ENCODE measurements around the gene PPP4R3A. TPM values are rescaled to one million over a fixed set of nuclear protein-coding genes. Genes with fewer than 3 reads are reported as not detected.
A peak's percentile ranks its signal among the peaks of the same experiment; 100 is the strongest.

PPP4R3A gene
- total RNA-seq, 2 donors from 2014 or later, result 95.2 to 96.6 TPM

DNA sequence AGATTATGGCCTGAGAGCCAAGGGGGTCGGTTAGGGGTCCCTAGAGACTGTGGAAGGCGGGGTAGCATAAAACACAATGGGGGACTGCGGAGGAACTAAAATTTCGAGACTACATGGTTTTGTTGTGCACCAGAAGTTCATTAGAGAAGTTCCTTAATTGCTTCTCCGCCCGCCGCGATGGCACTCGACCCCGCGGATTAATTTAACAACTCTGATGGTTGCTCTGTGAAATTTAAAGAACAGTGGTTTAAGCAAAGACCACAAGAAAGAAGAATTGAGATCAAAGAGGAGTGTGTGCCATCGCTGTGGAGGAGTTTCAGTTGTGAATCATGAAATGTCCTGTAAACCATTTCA, 91.1 kb downstream of the PPP4R3A start:
- H3K4me3 ChIP-seq (ENCODE audit: low read length), result no peak overlapping the region
- H3K4me1 ChIP-seq (ENCODE audit: control insufficient read depth, insufficient read depth, low read length), result peaks cover 4% of the 10 kb centered on the region
- TF ChIP-seq, protein P1, sequence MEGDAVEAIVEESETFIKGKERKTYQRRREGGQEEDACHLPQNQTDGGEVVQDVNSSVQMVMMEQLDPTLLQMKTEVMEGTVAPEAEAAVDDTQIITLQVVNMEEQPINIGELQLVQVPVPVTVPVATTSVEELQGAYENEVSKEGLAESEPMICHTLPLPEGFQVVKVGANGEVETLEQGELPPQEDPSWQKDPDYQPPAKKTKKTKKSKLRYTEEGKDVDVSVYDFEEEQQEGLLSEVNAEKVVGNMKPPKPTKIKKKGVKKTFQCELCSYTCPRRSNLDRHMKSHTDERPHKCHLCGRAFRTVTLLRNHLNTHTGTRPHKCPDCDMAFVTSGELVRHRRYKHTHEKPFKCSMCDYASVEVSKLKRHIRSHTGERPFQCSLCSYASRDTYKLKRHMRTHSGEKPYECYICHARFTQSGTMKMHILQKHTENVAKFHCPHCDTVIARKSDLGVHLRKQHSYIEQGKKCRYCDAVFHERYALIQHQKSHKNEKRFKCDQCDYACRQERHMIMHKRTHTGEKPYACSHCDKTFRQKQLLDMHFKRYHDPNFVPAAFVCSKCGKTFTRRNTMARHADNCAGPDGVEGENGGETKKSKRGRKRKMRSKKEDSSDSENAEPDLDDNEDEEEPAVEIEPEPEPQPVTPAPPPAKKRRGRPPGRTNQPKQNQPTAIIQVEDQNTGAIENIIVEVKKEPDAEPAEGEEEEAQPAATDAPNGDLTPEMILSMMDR (conservative IDR thresholded peaks at IDR 0.05), result no peak
- Mint-ChIP-seq H3K27ac (no peak overlapping the region), H3K36me3 (ENCODE audit: low read depth) (peaks cover 12% of the 10 kb centered on the region), H3K27me3 (ENCODE audit: insufficient read depth) (no peaks in the 10 kb centered on the region), H3K4me3 (peak overlapping the region; percentile 50), H3K4me1 (peaks cover 27% of the 10 kb centered on the region), H3K9me3 (no peaks in the 10 kb centered on the region)
- DNase-seq, result no peak
- no peaks in the 10 kb centered on the region for H3K36me3 ChIP-seq (ENCODE audit: control insufficient read depth, insufficient read depth, low read length)
- 66 to 73% methylated on average over 8 to 12 of the region's 12 CpGs for WGBS, 2 experiments (ENCODE audit: insufficient coverage in 1 of 2, insufficient read length in 1 of 2)
- no peaks in the 10 kb centered on the region for H3K27me3 ChIP-seq (ENCODE audit: control insufficient read depth, insufficient read depth, low read length, poor library complexity, severe bottlenecking)
- no peak overlapping the region for H3K9ac ChIP-seq (ENCODE audit: extremely low read depth, low read length, poor library complexity, severe bottlenecking)
- no peak overlapping the region for H3K27ac ChIP-seq (ENCODE audit: low read depth, low read length)
- no peaks in the 10 kb centered on the region for H3K9me3 ChIP-seq (ENCODE audit: control insufficient read depth, low read length)

DNA sequence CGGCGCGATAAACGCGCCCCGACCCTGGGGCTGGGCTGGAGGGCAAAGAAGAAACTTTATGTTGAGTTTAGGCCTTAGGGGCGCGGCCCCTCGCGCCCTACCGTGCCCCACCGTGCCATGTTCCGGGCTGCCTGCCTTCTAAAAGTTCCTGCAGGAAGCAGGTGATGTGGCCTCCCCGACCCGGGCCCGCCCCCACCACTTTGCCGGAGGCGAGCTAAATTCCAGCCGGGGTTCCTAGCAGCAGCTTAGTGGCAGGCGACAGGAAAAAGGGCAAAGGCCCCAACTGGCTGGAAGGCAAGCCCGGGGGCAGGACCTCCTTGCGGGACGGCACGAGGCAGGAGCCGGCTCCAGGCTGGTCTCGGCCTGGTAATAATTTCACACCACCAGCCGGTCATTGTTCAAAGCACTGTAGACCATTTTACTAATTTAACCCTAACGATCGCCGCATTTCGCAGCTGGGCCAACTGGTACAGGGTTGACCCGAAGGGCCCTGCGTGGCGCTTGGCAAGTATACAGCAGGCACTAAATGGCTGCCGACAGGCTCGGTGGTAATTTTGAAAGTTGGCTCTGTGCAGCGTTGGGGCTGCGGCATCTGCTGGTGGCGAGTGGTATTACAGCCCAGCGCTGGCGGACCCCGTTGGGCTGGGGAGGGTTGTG, 91.6 kb downstream of the PPP4R3A start:
- 5 to 11% methylated on average over 13 to 42 of the region's 42 CpGs for WGBS, 2 experiments (ENCODE audit: insufficient coverage in 1 of 2, insufficient read length in 1 of 2)
- Mint-ChIP-seq H3K4me3 (peak overlapping the region; percentile 50), H3K27ac (peak overlapping the region; percentile 35), H3K4me1 (peaks cover 31% of the 10 kb centered on the region), H3K36me3 (ENCODE audit: low read depth) (peaks cover 15% of the 10 kb centered on the region), H3K9me3 (no peaks in the 10 kb centered on the region), H3K27me3 (ENCODE audit: insufficient read depth) (no peaks in the 10 kb centered on the region)
- Histone ChIP-seq H3K9ac (ENCODE audit: extremely low read depth, low read length, poor library complexity, severe bottlenecking) (no peak overlapping the region), H3K27me3 (ENCODE audit: control insufficient read depth, insufficient read depth, low read length, poor library complexity, severe bottlenecking) (no peaks in the 10 kb centered on the region), H3K9me3 (ENCODE audit: control insufficient read depth, low read length) (no peaks in the 10 kb centered on the region), H3K36me3 (ENCODE audit: control insufficient read depth, insufficient read depth, low read length) (no peaks in the 10 kb centered on the region), H3K4me1 (ENCODE audit: control insufficient read depth, insufficient read depth, low read length) (peaks cover 4% of the 10 kb centered on the region), H3K4me3 (ENCODE audit: low read length) (peak overlapping the region; percentile 60), H3K27ac (ENCODE audit: low read depth, low read length) (peak overlapping the region; percentile 38)
- peak; percentile 93 for DNase-seq
- TF ChIP-seq, protein P1 (conservative IDR thresholded peaks at IDR 0.05), result peak; percentile 93

- peak overlapping the region; percentile 38 for H3K27ac ChIP-seq (ENCODE audit: low read depth, low read length)
- Mint-ChIP-seq H3K27me3 (ENCODE audit: insufficient read depth) (no peaks in the 10 kb centered on the region), H3K4me3 (peak overlapping the region; percentile 50), H3K4me1 (peaks cover 35% of the 10 kb centered on the region), H3K27ac (no peak overlapping the region), H3K36me3 (ENCODE audit: low read depth) (peaks cover 15% of the 10 kb centered on the region), H3K9me3 (no peaks in the 10 kb centered on the region)
- peak overlapping the region; percentile 60 for H3K4me3 ChIP-seq (ENCODE audit: low read length)
- H3K9ac ChIP-seq (ENCODE audit: extremely low read depth, low read length, poor library complexity, severe bottlenecking), result no peak overlapping the region
- no peaks in the 10 kb centered on the region for H3K9me3 ChIP-seq (ENCODE audit: control insufficient read depth, low read length)
- peak; percentile 81 for DNase-seq
- H3K4me1 ChIP-seq (ENCODE audit: control insufficient read depth, insufficient read depth, low read length), result peaks cover 8% of the 10 kb centered on the region
- no peaks in the 10 kb centered on the region for H3K27me3 ChIP-seq (ENCODE audit: control insufficient read depth, insufficient read depth, low read length, poor library complexity, severe bottlenecking)
- TF ChIP-seq, protein P1 (conservative IDR thresholded peaks at IDR 0.05), result no peak
- WGBS, 2 experiments (ENCODE audit: insufficient coverage in 1 of 2, insufficient read length in 1 of 2), result 2 to 3% methylated on average over 26 to 53 of the region's 53 CpGs
- no peaks in the 10 kb centered on the region for H3K36me3 ChIP-seq (ENCODE audit: control insufficient read depth, insufficient read depth, low read length)
These were observed 92.1 kb downstream of the PPP4R3A start for GRCh38 chr14:91417983-91418386.

Data from endodermal cell (in vitro differentiated cells).